HT-29 (cell line): ENCODE results near the gene ETS2. TPM values are rescaled to one million over a fixed set of nuclear protein-coding genes. Genes with fewer than 3 reads are reported as not detected.
A peak's percentile ranks its signal among the peaks of the same experiment; 100 is the strongest.

Experiments used
- DNase-seq: peaks from one replicate; pipeline ENCODE4 v3.0.0-alpha.2; 2015; ENCODE audit warnings: low spot score
- total RNA-seq: library from RNA; depleted of rRNA; stranded (reverse); fragments of >200 nt; shearing (Covaris generic); gene quantifications from 2 replicates; pipeline ENCODE4 v1.2.3, GENCODE V29; 2014

ETS2 gene
- total RNA-seq, 1 experiment from 2014 or later: 172 TPM

- DNase-seq: no peak
Measured at GRCh38 chr21:38858026-38858811, 52.5 kb downstream of the ETS2 start.

GRCh38 chr21:38858812-38859205 lies 53.1 kb downstream of the ETS2 start:
- no peak for DNase-seq

- DNase-seq: no peak
Measured at GRCh38 chr21:38859852-38860251, 54.1 kb downstream of the ETS2 start.

GRCh38 chr21:38861056-38861455 lies 55.3 kb downstream of the ETS2 start:
- no peak for DNase-seq

GRCh38 chr21:38861989-38862683 lies 56.4 kb downstream of the ETS2 start:
- DNase-seq: no peak

- no peak for DNase-seq
Measured at GRCh38 chr21:38863291-38863690, 57.6 kb downstream of the ETS2 start.

- no peak for DNase-seq
Measured at GRCh38 chr21:38863843-38864363, 58.2 kb downstream of the ETS2 start.

GRCh38 chr21:38864964-38865363 lies 59.2 kb downstream of the ETS2 start:
- no peak for DNase-seq

GRCh38 chr21:38869196-38869595 lies 63.5 kb downstream of the ETS2 start:
- DNase-seq: no peak

- peak; percentile 23 for DNase-seq
Measured at GRCh38 chr21:38869946-38870345, 64.2 kb downstream of the ETS2 start.
